HL-60 (cell line): ENCODE data around the gene PYROXD2.

ENCODE experiments used
- CTCF ChIP-seq: IDR thresholded peaks from one replicate; pipeline ENCODE4 v1.5.1; 2011; ENCODE audit warnings: low read length, control low read depth, inconsistent platforms; ENCODE audit not compliant: insufficient read depth
- POLR2AphosphoS5 ChIP-seq: IDR thresholded peaks from 2 replicates; pipeline ENCODE4 v1.6.1; 2012; ENCODE audit warnings: low read depth
- TF ChIP-seq, protein P1 (sequence below): IDR thresholded peaks from 2 replicates; pipeline ENCODE4 v1.6.1; 2012; ENCODE audit warnings: low read depth; ENCODE audit not compliant: insufficient replicate concordance

- TF ChIP-seq CTCF (no peak), POLR2AphosphoS5 (no peak)
- TF ChIP-seq, protein P1, sequence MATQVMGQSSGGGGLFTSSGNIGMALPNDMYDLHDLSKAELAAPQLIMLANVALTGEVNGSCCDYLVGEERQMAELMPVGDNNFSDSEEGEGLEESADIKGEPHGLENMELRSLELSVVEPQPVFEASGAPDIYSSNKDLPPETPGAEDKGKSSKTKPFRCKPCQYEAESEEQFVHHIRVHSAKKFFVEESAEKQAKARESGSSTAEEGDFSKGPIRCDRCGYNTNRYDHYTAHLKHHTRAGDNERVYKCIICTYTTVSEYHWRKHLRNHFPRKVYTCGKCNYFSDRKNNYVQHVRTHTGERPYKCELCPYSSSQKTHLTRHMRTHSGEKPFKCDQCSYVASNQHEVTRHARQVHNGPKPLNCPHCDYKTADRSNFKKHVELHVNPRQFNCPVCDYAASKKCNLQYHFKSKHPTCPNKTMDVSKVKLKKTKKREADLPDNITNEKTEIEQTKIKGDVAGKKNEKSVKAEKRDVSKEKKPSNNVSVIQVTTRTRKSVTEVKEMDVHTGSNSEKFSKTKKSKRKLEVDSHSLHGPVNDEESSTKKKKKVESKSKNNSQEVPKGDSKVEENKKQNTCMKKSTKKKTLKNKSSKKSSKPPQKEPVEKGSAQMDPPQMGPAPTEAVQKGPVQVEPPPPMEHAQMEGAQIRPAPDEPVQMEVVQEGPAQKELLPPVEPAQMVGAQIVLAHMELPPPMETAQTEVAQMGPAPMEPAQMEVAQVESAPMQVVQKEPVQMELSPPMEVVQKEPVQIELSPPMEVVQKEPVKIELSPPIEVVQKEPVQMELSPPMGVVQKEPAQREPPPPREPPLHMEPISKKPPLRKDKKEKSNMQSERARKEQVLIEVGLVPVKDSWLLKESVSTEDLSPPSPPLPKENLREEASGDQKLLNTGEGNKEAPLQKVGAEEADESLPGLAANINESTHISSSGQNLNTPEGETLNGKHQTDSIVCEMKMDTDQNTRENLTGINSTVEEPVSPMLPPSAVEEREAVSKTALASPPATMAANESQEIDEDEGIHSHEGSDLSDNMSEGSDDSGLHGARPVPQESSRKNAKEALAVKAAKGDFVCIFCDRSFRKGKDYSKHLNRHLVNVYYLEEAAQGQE, result no peak
These were observed 46.5 kb upstream of the PYROXD2 start for GRCh38 chr10:98461500-98461842.
